GM12875 (cell line): ENCODE measurements around the gene MATN3.

ENCODE experiments used
- H3K4me3 ChIP-seq: one replicate; pipeline ENCODE4 v1.5.1; 2011; ENCODE audit warnings: low read depth, low read length, control low read depth
- TF ChIP-seq, protein P1 (sequence below): IDR thresholded peaks from 2 replicates; pipeline ENCODE4 v1.5.1; 2011; ENCODE audit warnings: low read depth, mild to moderate bottlenecking, control low read depth, inconsistent platforms, low read length, moderate library complexity, borderline replicate concordance; ENCODE audit not compliant: insufficient read depth

MATN3 gene

DNA sequence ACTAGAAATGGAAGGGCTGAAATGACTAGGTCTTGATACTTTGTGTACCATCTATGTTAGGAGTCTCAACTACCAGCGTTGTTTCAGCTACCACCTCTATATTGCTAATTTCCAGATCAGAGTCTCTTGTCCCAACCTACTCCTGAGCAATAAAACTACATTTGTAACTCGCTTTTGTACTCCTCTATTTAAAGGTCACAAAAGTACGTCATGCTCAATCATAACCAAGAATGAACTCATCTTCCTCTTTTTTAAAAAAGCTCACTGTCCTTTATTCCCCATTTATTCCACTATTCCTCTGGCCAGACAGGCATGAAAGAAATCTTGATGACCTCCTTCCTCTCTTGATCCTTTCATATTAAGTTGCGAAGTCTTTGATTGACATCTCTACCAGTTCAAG is 11.2 kb upstream of the MATN3 start:
- TF ChIP-seq, protein P1, sequence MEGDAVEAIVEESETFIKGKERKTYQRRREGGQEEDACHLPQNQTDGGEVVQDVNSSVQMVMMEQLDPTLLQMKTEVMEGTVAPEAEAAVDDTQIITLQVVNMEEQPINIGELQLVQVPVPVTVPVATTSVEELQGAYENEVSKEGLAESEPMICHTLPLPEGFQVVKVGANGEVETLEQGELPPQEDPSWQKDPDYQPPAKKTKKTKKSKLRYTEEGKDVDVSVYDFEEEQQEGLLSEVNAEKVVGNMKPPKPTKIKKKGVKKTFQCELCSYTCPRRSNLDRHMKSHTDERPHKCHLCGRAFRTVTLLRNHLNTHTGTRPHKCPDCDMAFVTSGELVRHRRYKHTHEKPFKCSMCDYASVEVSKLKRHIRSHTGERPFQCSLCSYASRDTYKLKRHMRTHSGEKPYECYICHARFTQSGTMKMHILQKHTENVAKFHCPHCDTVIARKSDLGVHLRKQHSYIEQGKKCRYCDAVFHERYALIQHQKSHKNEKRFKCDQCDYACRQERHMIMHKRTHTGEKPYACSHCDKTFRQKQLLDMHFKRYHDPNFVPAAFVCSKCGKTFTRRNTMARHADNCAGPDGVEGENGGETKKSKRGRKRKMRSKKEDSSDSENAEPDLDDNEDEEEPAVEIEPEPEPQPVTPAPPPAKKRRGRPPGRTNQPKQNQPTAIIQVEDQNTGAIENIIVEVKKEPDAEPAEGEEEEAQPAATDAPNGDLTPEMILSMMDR: no peak
- H3K4me3 ChIP-seq: no peak overlapping the region

DNA sequence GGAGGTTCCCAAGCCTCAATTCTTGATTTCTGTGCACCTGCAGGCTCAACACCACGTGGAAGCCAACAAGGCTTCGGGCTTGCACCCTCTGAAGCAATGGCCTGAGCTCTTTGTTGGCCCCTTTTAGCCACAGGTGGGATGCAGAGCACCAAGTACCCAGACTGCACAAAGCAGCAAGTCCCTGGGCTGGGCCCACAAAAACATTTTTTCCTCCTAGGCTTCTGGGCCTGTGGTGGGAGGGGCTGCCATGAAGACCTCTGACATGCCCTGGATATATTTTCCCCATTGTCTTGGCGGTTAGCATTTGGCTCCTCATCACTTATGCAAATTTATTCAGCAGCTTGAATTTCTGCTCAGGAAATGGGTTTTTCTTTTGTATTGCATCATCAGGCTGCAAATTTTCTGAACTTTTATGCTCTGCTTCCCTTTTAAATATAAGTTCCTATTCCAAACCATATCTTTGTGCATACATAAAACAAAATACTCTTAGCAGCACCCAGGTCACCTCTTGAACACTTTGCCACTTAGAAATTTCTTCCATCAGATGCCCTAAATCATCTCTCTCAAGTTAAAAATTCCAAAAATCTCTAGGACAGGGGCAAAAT is 9.0 kb upstream of the MATN3 start:
- TF ChIP-seq, protein P1: no peak
- H3K4me3 ChIP-seq: no peak overlapping the region

GRCh38 chr2:20019747-20020146 is 7.3 kb upstream of the MATN3 start:
- TF ChIP-seq, protein P1: no peak
- no peak overlapping the region for H3K4me3 ChIP-seq

GRCh38 chr2:20018601-20019152 is 6.2 kb upstream of the MATN3 start:
- TF ChIP-seq, protein P1: no peak
- H3K4me3 ChIP-seq: no peak overlapping the region

- TF ChIP-seq, protein P1: 0 out of 2 replicates have a peak, but pooled peaks have one; percentile 1
- no peak overlapping the region for H3K4me3 ChIP-seq
Observed at GRCh38 chr2:20016346-20016745, 3.9 kb upstream of the MATN3 start.

- TF ChIP-seq, protein P1: peak; percentile 25; the same call in 1 of the 2 replicates
- no peak overlapping the region for H3K4me3 ChIP-seq
Observed at GRCh38 chr2:20015482-20016083, 3.1 kb upstream of the MATN3 start.

- no peak overlapping the region for H3K4me3 ChIP-seq
- TF ChIP-seq, protein P1: no peak
Observed at GRCh38 chr2:20013126-20013849, 820 bp upstream of the MATN3 start.
